GM18517 (cell line): Measurements from ENCODE around the gene IKBKG.
"Not testable (repeated sequence)": the region's sequence is repeated elsewhere in the genome, so short reads cannot be mapped to it uniquely, and the experiment has no call there.

ENCODE experiments used
- ATAC-seq: cut with Tn5 transposase; IDR thresholded peaks from one replicate; pipeline ENCODE4 v1.9.1; 2021; ENCODE audit warnings: mild to moderate bottlenecking, moderate library complexity; ENCODE audit not compliant: unreplicated experiment

The IKBKG gene

GRCh38 chrX:154602226-154602625 is 54.8 kb downstream of the IKBKG start:
- no peak for ATAC-seq

GRCh38 chrX:154602766-154603437 is 55.5 kb downstream of the IKBKG start:
- ATAC-seq, result no peak

GRCh38 chrX:154603438-154604430 is 56.3 kb downstream of the IKBKG start:
- no peak for ATAC-seq

GRCh38 chrX:154605566-154605965 is 58.1 kb downstream of the IKBKG start:
- no peak for ATAC-seq

- no peak for ATAC-seq
Measured at GRCh38 chrX:154607370-154607769, 60.0 kb downstream of the IKBKG start.

- not testable (repeated sequence) for ATAC-seq
Measured at GRCh38 chrX:154607976-154608375, 60.6 kb downstream of the IKBKG start.

GRCh38 chrX:154608823-154609222 is 61.4 kb downstream of the IKBKG start:
- not testable (repeated sequence) for ATAC-seq

- ATAC-seq, result not testable (repeated sequence)
Measured at GRCh38 chrX:154611146-154611545, 63.7 kb downstream of the IKBKG start.

- not testable (repeated sequence) for ATAC-seq
Measured at GRCh38 chrX:154613586-154613985, 66.2 kb downstream of the IKBKG start.
